HG02885 (cell line): ENCODE data around the gene CCL19.

ENCODE experiments used
- ATAC-seq: cut with Tn5 transposase; IDR thresholded peaks from one replicate; pipeline ENCODE4 v1.9.1; 2021; ENCODE audit warnings: mild to moderate bottlenecking; ENCODE audit not compliant: unreplicated experiment, poor library complexity

CCL19 gene

GRCh38 chr9:34665067-34665380, 26.1 kb downstream of the CCL19 start:
- no peak for ATAC-seq

- peak; percentile 57 for ATAC-seq
Observed at GRCh38 chr9:34664281-34665066, 26.6 kb downstream of the CCL19 start.

- ATAC-seq = no peak
Observed at GRCh38 chr9:34663303-34663605, 27.8 kb downstream of the CCL19 start.

- no peak for ATAC-seq
Observed at GRCh38 chr9:34662526-34663302, 28.4 kb downstream of the CCL19 start, which contains the start of gene CCL27. Gene CCL27 (minus strand): TSS chr9:34662657. CDS start chr9:34662633, 24 bp downstream.

GRCh38 chr9:34659592-34660253, 31.4 kb downstream of the CCL19 start:
- ATAC-seq = no peak

- ATAC-seq = no peak
Observed at GRCh38 chr9:34658461-34658860, 32.6 kb downstream of the CCL19 start.

- no peak for ATAC-seq
Observed at GRCh38 chr9:34656992-34657391, 34.1 kb downstream of the CCL19 start.

GRCh38 chr9:34655394-34655793, 35.7 kb downstream of the CCL19 start:
- ATAC-seq = no peak

- no peak for ATAC-seq
Observed at GRCh38 chr9:34654323-34655051, 36.6 kb downstream of the CCL19 start.

GRCh38 chr9:34653151-34654072, 37.7 kb downstream of the CCL19 start:
- ATAC-seq = no peak

- no peak for ATAC-seq
Observed at GRCh38 chr9:34652602-34653000, 38.5 kb downstream of the CCL19 start.

- ATAC-seq = peak; percentile 78
Observed at GRCh38 chr9:34651876-34652601, 39.0 kb downstream of the CCL19 start, which contains the start of gene IL11RA. Gene IL11RA (plus strand): TSS chr9:34652185. CDS start chr9:34655218, 3,033 bp downstream.

GRCh38 chr9:34651321-34651720, 39.8 kb downstream of the CCL19 start:
- ATAC-seq = no peak

GRCh38 chr9:34650816-34651215, 40.3 kb downstream of the CCL19 start:
- ATAC-seq = no peak

- no peak for ATAC-seq
Observed at GRCh38 chr9:34648673-34649072, 42.4 kb downstream of the CCL19 start.

GRCh38 chr9:34647651-34648050, 43.4 kb downstream of the CCL19 start:
- ATAC-seq = no peak

GRCh38 chr9:34647084-34647403, 44.0 kb downstream of the CCL19 start:
- ATAC-seq = no peak

- ATAC-seq = peak; percentile 91
Observed at GRCh38 chr9:34646211-34647083, 44.6 kb downstream of the CCL19 start, which contains the start of gene GALT. Gene GALT (plus strand): TSS chr9:34646675. CDS start chr9:34646705, 30 bp downstream.
